Measurements from ENCODE around the gene MEF2A. TPM values are rescaled to one million over a fixed set of nuclear protein-coding genes. Genes with fewer than 3 reads are reported as not detected.

The MEF2A gene
- total and polyA plus RNA-seq, 8 donors, result 9.2 to 24.4 (median 15.9) TPM

DNA sequence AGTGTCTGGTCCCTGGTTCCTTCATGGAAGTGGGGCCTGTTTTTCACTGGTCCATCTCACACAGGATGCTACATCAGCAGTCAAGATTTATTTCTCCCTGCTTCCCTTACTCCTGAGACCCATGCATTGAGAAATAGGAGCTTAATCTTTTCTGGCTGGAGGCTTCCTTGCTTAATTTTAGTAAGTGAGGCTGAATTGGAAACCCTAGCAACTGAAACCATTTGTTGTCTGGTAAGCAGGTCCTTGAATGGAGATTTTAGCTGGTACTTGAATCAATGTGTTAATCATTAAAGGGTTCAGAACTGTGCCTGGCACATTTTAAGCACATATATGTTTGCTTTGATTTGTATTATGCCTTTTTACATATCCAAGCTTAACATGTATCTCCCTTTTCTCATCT is 20.2 kb upstream of the MEF2A start:
- Histone ChIP-seq H3K9me3 (no peaks in the 10 kb centered on the region), H3K4me1 (no peaks in the 10 kb centered on the region), H3K36me3 (no peaks in the 10 kb centered on the region), H3K27me3 (no peaks in the 10 kb centered on the region), H3K4me3 (no peak overlapping the region), H3K27ac (no peak overlapping the region)
- TF ChIP-seq, protein P1, sequence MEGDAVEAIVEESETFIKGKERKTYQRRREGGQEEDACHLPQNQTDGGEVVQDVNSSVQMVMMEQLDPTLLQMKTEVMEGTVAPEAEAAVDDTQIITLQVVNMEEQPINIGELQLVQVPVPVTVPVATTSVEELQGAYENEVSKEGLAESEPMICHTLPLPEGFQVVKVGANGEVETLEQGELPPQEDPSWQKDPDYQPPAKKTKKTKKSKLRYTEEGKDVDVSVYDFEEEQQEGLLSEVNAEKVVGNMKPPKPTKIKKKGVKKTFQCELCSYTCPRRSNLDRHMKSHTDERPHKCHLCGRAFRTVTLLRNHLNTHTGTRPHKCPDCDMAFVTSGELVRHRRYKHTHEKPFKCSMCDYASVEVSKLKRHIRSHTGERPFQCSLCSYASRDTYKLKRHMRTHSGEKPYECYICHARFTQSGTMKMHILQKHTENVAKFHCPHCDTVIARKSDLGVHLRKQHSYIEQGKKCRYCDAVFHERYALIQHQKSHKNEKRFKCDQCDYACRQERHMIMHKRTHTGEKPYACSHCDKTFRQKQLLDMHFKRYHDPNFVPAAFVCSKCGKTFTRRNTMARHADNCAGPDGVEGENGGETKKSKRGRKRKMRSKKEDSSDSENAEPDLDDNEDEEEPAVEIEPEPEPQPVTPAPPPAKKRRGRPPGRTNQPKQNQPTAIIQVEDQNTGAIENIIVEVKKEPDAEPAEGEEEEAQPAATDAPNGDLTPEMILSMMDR (IDR thresholded peaks at IDR 0.05), result no peak
- no peak for DNase-seq
- peak in 2 of 4 donors; percentile 50 to 65 for ATAC-seq
- intact Hi-C loops (cut with DNase I), result no loop called here
- FAIRE-seq, result no peak

DNA sequence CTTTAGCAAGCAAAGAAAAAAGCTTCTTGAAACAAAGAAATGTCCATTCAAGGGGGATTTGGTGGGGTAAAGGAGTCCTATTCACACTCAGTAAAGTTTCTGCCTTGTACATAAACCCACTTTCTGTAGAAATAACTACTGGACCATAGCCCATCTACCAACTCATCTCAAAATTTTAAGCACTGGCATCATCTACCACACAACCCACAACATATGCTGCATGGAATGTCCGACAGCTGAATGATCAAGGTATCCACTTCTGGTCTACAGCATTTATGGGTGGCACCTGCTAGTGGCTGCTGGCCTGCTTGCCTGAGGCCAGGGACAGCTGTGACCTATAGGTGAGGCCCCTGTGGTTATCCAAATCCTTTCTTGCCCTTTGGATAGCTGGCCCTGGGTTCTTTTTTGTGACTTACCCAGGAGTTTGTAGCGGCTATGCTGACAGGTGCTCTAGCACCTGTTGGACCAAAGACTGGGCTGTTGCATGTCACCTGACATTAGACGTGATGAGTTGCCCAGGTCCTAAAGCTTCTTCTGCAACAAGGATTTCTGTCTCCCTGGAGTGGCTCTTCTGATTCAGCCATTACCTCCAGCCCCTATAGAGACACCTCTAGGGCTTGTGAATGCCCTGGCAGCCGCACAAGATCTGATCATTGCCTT is 19.2 kb upstream of the MEF2A start:
- Histone ChIP-seq H3K27ac (no peak overlapping the region), H3K27me3 (no peaks in the 10 kb centered on the region), H3K4me3 (no peak overlapping the region), H3K4me1 (no peaks in the 10 kb centered on the region), H3K9me3 (no peaks in the 10 kb centered on the region), H3K36me3 (no peaks in the 10 kb centered on the region)
- DNase-seq (no peak), FAIRE-seq (no peak), ATAC-seq (no peak)
- 66 to 87% methylated on average over 4 of the region's 4 CpGs for WGBS, 2 donors
- intact Hi-C loops (cut with DNase I), result no loop called here
- TF ChIP-seq, protein P1 (IDR thresholded peaks at IDR 0.05), result no peak

DNA sequence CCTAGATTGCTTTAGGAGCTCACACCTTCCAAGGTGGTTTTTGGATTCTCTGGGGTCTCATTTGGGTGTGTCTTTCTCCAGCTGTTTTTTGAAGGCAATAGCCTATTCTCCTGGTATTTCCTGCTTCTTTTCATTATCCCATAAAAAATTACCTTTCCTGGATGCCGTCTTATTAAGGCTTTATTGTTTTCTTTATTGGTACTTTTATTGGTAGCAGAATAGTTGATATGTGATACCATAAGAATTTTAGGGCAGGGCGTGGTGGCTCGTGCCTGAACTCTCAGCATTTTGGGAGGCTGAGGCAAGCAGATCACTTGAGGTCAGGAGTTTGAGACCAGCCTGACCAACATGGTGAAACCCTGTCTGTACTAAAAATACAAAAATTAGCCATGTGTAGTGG is 18.3 kb upstream of the MEF2A start:
- ATAC-seq, result no peak
- Histone ChIP-seq H3K27me3 (no peaks in the 10 kb centered on the region), H3K36me3 (no peaks in the 10 kb centered on the region), H3K9me3 (no peaks in the 10 kb centered on the region), H3K4me3 (no peak overlapping the region), H3K27ac (no peak overlapping the region), H3K4me1 (no peaks in the 10 kb centered on the region)
- DNase-seq, result no peak
- intact Hi-C loops (cut with DNase I), result no loop called here
- FAIRE-seq, result no peak
- TF ChIP-seq, protein P1 (IDR thresholded peaks at IDR 0.05), result no peak
- 85 to 90% methylated on average over 3 of the region's 3 CpGs for WGBS, 2 donors

DNA sequence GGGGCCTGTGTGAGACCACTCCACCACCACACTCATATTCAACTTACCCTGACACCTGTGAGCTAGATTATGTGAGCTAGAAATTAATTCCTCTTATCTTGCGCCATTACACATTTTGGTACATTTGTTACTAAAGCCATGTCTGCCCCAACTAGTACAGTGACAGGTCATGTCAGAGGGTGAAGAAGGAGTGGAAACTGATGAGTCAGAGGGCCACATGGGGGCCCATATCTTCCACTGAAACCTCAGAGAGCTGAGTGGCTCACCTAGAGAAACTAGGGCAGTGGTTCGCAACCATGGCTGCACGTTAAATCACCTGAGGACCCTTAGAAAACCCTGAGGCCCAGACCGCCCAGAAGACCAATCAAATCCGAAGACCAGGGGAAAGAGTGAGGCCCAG is 15.7 kb upstream of the MEF2A start:
- Histone ChIP-seq H3K27ac (no peak overlapping the region), H3K27me3 (no peaks in the 10 kb centered on the region), H3K4me1 (no peaks in the 10 kb centered on the region), H3K36me3 (no peaks in the 10 kb centered on the region), H3K9me3 (no peaks in the 10 kb centered on the region), H3K4me3 (no peak overlapping the region)
- FAIRE-seq (no peak), ATAC-seq (no peak), DNase-seq (no peak)
- 53 to 91% methylated on average over 5 of the region's 5 CpGs for WGBS, 2 donors
- intact Hi-C loops (cut with DNase I), result no loop called here
- TF ChIP-seq, protein P1 (IDR thresholded peaks at IDR 0.05), result no peak

DNA sequence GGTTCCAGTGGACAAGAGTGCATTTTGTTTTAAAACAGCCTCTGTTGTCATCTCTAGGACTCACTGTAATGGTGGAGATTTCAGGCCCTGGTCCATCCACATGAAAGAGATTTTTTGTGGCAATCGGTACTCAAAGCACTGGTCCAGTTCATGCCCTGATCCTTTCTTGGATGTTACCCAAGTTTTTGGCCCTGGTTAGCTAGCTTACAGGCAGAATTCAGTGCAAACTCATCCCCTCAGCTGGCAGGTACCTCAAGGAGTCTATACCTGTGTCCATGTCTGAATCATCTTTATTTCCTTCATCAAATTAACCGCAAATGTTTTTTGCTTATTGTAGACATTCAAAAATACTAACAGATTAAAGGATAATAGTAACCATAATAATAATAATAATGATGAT is 13.7 kb upstream of the MEF2A start:
- TF ChIP-seq, protein P1 (IDR thresholded peaks at IDR 0.05), result no peak
- H3K9me3 ChIP-seq, result no peaks in the 10 kb centered on the region
- 92 to 96% methylated on average over 2 of the region's 2 CpGs for WGBS, 2 donors
- no peak for FAIRE-seq
- no peak overlapping the region for H3K4me3 ChIP-seq
- no peak for ATAC-seq
- no peaks in the 10 kb centered on the region for H3K27me3 ChIP-seq
- H3K27ac ChIP-seq, result no peak overlapping the region
- no peaks in the 10 kb centered on the region for H3K36me3 ChIP-seq
- intact Hi-C loops (cut with DNase I), result no loop called here
- DNase-seq, result no peak
- no peaks in the 10 kb centered on the region for H3K4me1 ChIP-seq
